ENCODE results near the gene DNLZ.
A peak's percentile ranks its signal among the peaks of the same experiment; 100 is the strongest.
"Not testable (repeated sequence)": the region's sequence is repeated elsewhere in the genome, so short reads cannot be mapped to it uniquely, and the experiment has no call there.

The DNLZ gene

GRCh38 chr9:136363106-136363948, at the start of gene DNLZ:
Gene DNLZ, minus strand, starts transcription at chr9:136363744. Its CDS starts 30 bp downstream, at chr9:136363714.
- DNase-seq, result peak; percentile 81

- DNase-seq, result no peak
Measured at GRCh38 chr9:136412962-136413361, 49.4 kb upstream of the DNLZ start.

- DNase-seq, result no peak
Measured at GRCh38 chr9:136411378-136411777, 47.8 kb upstream of the DNLZ start.

GRCh38 chr9:136410500-136411287, 47.1 kb upstream of the DNLZ start, which contains the start of the genes ENTR1 and PMPCA:
Gene ENTR1, minus strand, starts transcription at chr9:136410614. Its CDS starts 217 bp downstream, at chr9:136410397.
Gene PMPCA, plus strand, starts transcription at chr9:136410658. Its CDS starts 11 bp downstream, at chr9:136410669.
- DNase-seq, result peak; percentile 78

- peak; percentile 5 for DNase-seq
Measured at GRCh38 chr9:136409557-136410455, 46.3 kb upstream of the DNLZ start.

GRCh38 chr9:136407911-136408310, 44.4 kb upstream of the DNLZ start:
- no peak for DNase-seq

- DNase-seq, result not testable (repeated sequence)
Measured at GRCh38 chr9:136407061-136407460, 43.5 kb upstream of the DNLZ start.

- not testable (repeated sequence) for DNase-seq
Measured at GRCh38 chr9:136405904-136406303, 42.4 kb upstream of the DNLZ start.

- no peak for DNase-seq
Measured at GRCh38 chr9:136405481-136405880, 41.9 kb upstream of the DNLZ start.

GRCh38 chr9:136404801-136405136, 41.2 kb upstream of the DNLZ start:
- DNase-seq, result no peak

GRCh38 chr9:136403915-136404800, 40.6 kb upstream of the DNLZ start:
- no peak for DNase-seq

- DNase-seq, result no peak
Measured at GRCh38 chr9:136403538-136403914, 40.0 kb upstream of the DNLZ start.

GRCh38 chr9:136402067-136402466, 38.5 kb upstream of the DNLZ start:
- DNase-seq, result no peak

- no peak for DNase-seq
Measured at GRCh38 chr9:136401173-136401922, 37.8 kb upstream of the DNLZ start.

- peak; percentile 84 for DNase-seq
Measured at GRCh38 chr9:136400038-136400834, 36.7 kb upstream of the DNLZ start, which contains the start of gene SNAPC4. Gene SNAPC4, minus strand, starts transcription at chr9:136400170. Its CDS starts 1,742 bp downstream, at chr9:136398428.

GRCh38 chr9:136399176-136400037, 35.9 kb upstream of the DNLZ start:
- no peak for DNase-seq

GRCh38 chr9:136398286-136398685, 34.7 kb upstream of the DNLZ start:
- no peak for DNase-seq

GRCh38 chr9:136397643-136398042, 34.1 kb upstream of the DNLZ start:
- DNase-seq, result no peak

GRCh38 chr9:136396219-136396515, 32.6 kb upstream of the DNLZ start:
- no peak for DNase-seq

All from kidney glomerular epithelial cell (primary cell).